Activated naive CD4-positive, alpha-beta T cell treated with anti-CD3 and anti-CD28 coated beads, Interleukin-2, amount 50 U/mL, for 16 hours (primary cell): Measurements from ENCODE around the gene HECW1.

Source experiments
- DNase-seq: peaks from one replicate; pipeline ENCODE4 v3.0.0-alpha.2; 2020

The HECW1 gene

GRCh38 chr7:43511769-43512515 is 399.5 kb downstream of the HECW1 start:
- no peak for DNase-seq

GRCh38 chr7:43513251-43513650 is 400.8 kb downstream of the HECW1 start:
- DNase-seq = no peak

- DNase-seq = no peak
Observed at GRCh38 chr7:43516581-43517342, 404.3 kb downstream of the HECW1 start.

- no peak for DNase-seq
Observed at GRCh38 chr7:43517464-43517863, 405.0 kb downstream of the HECW1 start.

- no peak for DNase-seq
Observed at GRCh38 chr7:43520201-43520600, 407.8 kb downstream of the HECW1 start.

- DNase-seq = no peak
Observed at GRCh38 chr7:43522406-43523156, 410.1 kb downstream of the HECW1 start.

- no peak for DNase-seq
Observed at GRCh38 chr7:43528576-43529354, 416.3 kb downstream of the HECW1 start.

GRCh38 chr7:43530553-43531410 is 418.3 kb downstream of the HECW1 start:
- DNase-seq = no peak

- no peak for DNase-seq
Observed at GRCh38 chr7:43531700-43532099, 419.3 kb downstream of the HECW1 start.

- no peak for DNase-seq
Observed at GRCh38 chr7:43533801-43534479, 421.5 kb downstream of the HECW1 start.

- no peak for DNase-seq
Observed at GRCh38 chr7:43535031-43535451, 422.6 kb downstream of the HECW1 start.

- DNase-seq = no peak
Observed at GRCh38 chr7:43535810-43536585, 423.6 kb downstream of the HECW1 start.

GRCh38 chr7:43536773-43537172 is 424.3 kb downstream of the HECW1 start:
- DNase-seq = no peak

GRCh38 chr7:43537765-43538403 is 425.4 kb downstream of the HECW1 start:
- DNase-seq = no peak

- no peak for DNase-seq
Observed at GRCh38 chr7:43538404-43538771, 425.9 kb downstream of the HECW1 start.

GRCh38 chr7:43540471-43540870 is 428.0 kb downstream of the HECW1 start:
- DNase-seq = no peak

- no peak for DNase-seq
Observed at GRCh38 chr7:43542716-43543115, 430.3 kb downstream of the HECW1 start.

GRCh38 chr7:43546231-43546630 is 433.8 kb downstream of the HECW1 start:
- no peak for DNase-seq

GRCh38 chr7:43550427-43550826 is 438.0 kb downstream of the HECW1 start:
- no peak for DNase-seq

GRCh38 chr7:43552122-43552521 is 439.7 kb downstream of the HECW1 start:
- DNase-seq = no peak
